HL-60/S4 treated with retinoic acid at 250 ng/mL for 4 days and 3 days (cell line): ENCODE data around the gene PHF3.

Experiments
- in situ Hi-C: fragments of 300-500 bp; cut with MboI; formaldehyde crosslinking; loops from 2 replicates; pipeline ENCODE4 v1.7.0; 2022; ENCODE audit warnings: low sequenced_read_pairs

The PHF3 gene, protein sequence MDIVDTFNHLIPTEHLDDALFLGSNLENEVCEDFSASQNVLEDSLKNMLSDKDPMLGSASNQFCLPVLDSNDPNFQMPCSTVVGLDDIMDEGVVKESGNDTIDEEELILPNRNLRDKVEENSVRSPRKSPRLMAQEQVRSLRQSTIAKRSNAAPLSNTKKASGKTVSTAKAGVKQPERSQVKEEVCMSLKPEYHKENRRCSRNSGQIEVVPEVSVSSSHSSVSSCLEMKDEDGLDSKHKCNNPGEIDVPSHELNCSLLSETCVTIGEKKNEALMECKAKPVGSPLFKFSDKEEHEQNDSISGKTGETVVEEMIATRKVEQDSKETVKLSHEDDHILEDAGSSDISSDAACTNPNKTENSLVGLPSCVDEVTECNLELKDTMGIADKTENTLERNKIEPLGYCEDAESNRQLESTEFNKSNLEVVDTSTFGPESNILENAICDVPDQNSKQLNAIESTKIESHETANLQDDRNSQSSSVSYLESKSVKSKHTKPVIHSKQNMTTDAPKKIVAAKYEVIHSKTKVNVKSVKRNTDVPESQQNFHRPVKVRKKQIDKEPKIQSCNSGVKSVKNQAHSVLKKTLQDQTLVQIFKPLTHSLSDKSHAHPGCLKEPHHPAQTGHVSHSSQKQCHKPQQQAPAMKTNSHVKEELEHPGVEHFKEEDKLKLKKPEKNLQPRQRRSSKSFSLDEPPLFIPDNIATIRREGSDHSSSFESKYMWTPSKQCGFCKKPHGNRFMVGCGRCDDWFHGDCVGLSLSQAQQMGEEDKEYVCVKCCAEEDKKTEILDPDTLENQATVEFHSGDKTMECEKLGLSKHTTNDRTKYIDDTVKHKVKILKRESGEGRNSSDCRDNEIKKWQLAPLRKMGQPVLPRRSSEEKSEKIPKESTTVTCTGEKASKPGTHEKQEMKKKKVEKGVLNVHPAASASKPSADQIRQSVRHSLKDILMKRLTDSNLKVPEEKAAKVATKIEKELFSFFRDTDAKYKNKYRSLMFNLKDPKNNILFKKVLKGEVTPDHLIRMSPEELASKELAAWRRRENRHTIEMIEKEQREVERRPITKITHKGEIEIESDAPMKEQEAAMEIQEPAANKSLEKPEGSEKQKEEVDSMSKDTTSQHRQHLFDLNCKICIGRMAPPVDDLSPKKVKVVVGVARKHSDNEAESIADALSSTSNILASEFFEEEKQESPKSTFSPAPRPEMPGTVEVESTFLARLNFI (N-terminal part only)

DNA sequence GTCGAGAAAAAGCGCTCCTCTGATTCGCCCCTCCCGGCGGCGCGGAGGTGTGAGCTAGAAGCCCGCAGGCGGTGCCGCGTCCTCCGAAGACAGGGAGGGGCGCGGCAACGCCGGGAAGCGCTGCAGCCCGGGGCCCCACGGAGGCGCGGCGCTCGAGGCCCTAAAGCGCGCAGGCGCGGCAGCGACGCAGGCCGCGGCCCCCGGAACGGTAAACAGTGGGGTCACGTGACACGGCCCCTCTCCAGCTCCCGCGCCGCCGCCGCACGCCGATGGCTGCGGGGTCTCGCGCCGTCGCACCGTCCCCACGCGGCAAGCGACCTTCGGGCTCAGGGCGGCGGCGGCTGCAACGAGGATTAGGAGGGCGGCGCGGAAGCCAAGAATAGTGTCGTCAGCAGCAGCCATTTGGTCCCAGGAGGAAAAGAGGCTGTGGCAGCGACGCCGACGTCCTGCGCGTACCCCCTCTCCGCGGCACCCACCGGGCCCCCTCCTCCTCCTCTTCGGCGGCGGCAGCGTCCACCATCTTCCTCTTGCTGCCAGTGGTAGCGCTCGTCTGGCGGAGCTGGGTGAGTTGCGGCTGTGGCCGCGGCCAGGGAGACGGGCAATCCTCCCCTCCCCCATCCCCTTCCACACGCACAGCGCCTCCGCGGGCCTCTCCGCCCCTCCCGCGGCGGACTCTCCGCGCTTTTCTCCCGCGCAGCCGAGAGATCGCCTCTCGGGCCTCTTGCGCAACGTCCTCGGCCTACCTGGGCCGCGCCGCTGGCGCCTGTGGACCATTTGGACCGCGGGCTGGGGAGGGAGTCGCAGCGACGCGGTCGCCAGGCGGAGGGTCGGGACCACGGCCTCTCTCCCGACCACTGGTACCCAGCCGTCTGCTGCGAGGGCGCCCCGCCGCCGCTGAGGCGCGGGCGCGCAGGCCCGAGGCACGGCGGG is at the start of gene PHF3:
TSS of gene PHF3 (plus strand) at position 215 of the 930 bp plus-strand sequence. CDS start 10,750 bp downstream, outside the sequence.
- in situ Hi-C loops = no loop called here

DNA sequence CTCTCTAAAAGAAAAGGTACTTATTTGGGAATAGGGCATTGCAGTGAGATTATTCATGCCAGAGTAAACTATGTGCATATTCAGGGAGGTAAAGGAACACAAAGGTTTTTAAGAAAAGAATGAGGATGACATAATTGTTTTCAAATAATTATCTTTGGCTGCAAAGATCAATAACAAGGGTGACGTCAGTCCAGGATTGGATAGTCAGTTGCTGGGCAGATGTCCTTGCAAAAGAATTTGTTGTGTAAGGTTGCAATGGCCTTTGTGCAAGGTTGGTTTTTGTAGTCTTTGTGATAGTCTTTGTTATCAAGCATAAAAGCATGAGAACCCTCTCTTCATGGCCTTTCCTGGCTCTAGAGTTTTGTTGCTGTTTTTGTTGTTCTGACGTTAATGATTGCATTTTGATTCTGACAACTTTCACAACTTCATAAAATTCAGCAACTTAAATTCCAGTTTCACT is 45.6 kb upstream of the PHF3 start:
- in situ Hi-C loops = no loop called here

DNA sequence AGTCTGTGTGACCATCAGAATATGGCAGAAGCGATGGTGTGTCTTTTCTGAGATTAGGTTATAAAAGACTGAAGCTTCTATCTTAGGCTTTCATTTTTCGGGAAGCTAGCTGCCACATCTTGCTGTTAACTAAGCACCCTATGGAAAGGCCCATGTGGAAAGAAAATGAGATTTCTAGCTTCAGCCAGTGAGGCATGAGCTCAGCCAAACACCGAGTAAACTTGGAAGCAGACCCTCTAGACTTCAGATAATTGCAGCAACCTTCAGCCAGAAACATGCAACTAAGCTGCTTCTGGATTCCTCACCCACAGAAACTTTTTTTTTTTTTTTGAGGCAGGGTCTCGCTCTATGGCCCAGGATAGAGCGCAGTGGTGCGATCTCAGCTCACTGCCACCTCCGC is 42.7 kb upstream of the PHF3 start:
- in situ Hi-C loops = no loop called here

DNA sequence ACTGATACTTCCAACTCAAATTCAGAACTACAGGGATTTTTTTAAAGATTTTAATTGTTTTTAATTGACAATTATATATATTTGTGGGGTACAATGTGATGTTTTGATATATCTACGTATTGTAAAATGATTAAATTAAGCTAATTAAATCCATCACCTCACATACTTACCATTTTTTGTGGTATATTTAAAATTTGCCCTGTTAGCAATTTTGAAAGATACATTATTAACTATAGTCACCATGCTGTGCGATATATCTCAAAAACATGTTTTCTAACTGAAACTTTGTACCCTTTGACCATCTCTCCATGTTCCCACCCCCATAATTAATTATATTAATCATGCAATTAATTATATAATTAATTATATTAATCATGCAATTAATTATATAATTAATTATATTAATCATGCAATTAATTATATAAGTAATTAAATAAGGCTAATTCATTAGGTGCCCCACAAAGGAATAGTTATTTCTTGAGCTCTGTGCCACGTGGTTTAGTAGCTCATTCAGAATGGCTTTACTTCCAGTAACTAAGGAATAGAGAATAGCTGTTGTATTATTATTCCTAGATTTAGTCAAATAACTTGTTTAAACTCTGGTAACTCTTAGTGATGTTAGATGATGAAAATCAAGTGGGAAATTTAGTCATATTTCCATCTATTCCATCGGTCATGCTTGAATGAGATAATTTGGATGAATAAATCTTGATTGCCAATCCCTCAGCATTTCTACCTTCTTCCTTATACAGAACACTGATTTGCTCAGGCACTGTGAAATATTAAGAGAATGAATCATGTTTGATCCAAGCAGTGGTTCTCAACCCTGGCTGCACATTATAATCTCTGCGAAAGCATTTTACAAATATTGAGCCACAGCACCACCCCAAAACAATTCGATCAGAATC is 38.2 kb upstream of the PHF3 start:
- in situ Hi-C loops = no loop called here

DNA sequence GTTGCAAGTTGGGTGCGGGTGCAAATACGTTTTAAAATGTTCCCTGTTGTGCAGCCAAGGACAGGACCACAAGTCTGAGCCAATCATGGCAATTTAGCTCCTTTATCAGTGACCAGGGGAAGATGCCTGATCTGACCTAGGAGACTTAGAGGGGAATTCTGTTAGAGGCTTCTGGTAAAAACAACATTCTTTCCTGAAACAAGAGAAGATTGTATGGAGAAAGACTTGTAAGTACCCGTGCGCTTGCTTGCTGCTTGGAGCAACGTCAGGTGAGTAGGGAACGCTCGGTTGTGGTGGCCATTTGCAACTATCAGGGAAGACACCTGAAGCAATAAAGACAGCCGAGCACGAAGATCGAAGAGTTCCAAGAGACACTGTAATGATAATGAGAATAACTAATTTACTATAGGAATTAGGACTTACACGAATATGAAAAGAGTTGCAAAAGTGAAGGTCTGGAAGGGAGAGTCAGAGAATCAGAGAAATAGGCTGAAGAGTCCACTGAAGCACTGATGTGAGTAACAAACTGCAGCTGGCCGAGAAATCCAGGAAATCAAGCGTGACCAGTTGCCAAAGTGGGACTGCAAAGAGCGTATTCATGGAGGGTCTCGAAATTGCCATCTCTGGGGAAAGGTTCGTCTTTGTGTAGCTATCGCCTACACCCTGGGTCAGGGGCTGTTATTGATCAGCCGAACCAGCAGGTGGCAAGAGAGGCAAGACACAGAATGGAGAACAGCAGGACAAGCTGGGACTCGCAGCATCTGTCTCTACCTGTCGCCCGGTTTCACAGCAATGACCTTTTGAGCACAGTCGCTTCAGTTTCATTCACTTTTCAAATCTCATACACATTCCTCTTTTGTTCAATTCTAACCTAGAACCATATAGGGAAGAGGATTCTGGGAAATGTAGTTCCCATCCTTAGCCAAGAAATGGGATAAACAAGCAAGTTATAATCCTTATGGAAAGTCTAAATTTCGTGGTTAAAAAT is 37.3 kb upstream of the PHF3 start:
- in situ Hi-C loops = no loop called here

DNA sequence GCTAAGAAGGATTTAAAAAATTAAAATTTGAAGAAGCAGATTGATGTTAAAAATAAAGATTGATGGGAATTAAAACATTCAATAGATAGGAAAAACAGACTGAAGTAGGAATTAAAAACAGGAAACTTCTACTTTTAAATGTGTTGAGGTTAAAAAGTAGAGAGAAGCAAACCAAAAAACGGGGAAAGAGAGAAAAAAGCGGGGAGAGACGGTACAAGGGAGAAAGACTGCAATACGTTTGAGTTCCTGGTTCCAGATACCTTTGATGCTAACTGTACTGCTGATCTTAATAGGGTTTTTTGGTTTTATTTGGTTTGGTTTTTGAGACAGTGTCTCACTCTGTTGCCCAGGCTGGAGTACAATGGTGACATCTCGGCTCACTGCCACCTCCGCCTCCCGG is 36.4 kb upstream of the PHF3 start:
- in situ Hi-C loops = no loop called here

DNA sequence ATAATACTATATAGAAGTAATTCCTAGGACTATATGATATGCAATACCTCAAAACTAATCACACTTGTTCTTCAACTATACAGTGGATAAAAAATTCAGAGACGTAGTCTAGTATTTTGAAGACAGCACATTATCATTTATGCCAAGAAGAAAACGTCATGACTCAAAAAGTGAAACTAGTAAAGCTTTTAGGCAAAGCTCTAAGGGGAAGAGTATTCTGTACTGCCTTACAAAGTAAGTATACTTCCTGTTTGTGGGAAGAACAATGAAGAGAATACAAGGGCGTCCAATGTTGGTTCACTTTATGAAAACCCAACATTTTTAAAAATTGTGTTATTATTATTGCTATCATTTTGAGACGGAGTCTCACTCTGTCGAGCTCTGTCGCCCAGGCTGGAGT is 35.5 kb upstream of the PHF3 start:
- in situ Hi-C loops = no loop called here

DNA sequence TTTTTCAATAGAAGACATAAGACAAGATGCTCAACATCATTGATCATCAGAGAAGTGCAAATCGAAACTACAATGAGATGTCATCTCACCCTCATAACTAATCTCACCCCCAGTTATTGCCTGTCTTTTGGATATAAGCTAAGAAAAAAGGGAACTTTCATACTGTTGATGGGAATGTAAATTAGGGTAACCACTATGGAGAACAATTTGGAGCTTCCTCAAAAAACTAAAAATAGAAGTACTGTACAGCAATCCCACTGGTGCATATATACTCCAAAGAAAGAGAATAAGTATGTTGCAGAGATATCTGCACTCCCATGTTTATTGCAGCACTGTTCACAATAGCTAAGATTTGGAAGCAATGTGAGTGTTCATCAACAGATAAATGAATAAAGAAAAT is 26.4 kb upstream of the PHF3 start:
- in situ Hi-C loops = no loop called here

DNA sequence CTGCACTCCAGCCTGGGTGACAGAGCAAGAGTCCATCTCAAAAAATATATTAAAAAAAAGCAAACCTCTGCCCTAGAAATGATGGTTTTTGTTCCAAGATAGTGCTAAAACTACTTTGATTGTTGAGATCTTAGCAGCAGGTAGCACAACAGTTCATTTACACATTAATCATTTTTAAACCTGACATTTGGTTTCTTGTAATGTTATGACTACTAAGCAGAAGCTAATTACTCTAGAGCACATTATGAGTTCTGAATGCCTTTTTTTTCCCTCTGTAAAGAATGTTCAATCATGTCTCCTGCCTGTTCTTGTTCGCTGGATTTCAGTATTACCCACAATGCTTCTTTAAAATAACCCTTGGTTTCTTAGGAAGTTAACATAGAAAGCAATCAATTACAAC is 24.7 kb upstream of the PHF3 start:
- in situ Hi-C loops = no loop called here

DNA sequence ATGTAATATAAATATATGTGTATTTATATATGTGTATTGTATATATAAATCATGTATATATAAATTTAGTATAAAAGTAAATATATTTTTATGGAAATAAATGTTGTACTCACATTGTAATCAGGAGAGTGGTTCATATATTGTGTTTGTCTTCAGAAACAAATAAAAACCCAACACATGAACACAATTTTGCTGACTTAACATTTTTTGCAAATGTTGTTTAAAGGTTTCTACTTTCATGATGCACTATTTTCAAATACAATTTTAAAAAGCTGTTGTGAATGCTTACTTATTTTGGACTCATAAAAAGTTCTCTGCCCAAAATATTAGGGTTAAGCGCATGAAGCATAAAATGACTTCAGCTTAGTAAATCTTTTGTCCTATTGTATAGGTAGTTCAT is 24.0 kb upstream of the PHF3 start:
- in situ Hi-C loops = no loop called here

DNA sequence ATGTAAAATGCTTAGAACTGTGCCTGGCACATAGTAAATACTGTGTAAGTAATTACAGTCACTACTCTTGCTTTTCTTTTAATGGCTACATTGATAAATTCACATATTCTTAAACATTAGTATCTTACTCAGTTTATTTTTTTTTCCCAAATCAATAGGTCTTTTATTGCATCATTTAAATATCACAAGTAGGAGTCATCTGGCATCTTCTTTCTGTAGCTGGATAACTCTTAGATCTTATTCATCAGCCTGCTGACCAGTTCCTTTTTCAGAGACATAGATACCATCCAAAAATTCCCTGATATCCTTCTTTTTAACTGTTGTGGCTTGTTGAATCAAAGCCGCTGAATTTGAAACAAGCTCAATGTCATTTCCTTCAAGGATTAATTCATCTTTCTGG is 20.0 kb upstream of the PHF3 start:
- in situ Hi-C loops = no loop called here

DNA sequence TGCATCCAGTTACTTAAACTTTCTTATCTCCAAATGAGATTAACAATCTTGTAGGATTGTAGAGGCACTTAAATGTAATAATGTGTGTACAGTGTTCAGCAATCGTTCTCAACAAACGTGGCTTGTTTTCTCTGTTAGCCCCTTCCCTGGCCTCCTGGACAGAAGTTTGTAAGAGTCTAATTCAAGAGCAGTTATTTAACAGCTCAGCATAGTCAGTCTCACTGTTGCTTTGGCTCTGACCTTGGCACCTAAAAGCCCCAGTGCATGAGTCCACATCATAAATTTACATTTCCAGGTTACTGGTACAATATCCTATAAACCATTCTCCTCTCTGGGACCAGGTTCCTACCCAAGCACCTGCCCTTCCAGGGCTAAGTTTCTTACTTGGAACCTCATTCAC is 11.5 kb upstream of the PHF3 start:
- in situ Hi-C loops = no loop called here

DNA sequence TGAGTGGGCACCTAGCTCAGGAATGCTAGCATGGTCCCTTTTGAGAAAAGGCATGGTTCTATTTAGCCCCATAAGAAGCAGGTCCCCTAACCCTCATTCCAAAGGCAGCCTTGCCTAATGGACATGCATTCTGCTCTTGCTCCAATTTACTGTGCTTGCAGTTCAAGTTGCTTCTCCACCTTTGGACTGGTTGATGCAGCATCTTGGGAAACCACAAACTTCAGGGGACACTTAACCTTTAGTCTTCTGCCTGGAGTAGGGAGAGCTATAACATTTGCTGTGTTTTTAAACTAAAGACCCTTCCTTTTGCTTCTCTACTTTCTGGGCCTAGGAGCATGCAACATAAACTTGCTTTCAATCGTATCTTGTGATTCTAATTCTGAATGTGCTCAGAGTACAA is 5.1 kb upstream of the PHF3 start:
- in situ Hi-C loops = no loop called here

DNA sequence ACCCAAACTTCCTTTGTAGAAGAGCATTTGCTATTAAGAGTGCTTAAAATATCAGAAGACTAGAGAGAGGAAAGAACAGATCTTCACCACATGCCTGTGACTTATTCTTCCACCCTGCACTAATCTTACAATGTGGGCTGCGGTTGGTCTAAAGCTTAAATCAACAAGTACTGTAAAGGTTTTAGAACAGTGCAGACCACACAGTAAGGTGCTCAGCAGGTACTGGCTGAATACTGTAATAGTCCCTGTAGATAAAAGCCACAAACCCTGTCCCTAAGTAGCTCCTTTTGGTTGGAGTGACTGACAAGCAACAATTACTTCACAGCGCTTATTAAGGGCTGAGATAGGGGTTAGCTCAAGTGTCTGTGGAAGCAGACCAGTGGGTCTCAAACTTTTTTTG is 972 bp upstream of the PHF3 start:
- in situ Hi-C loops = no loop called here

DNA sequence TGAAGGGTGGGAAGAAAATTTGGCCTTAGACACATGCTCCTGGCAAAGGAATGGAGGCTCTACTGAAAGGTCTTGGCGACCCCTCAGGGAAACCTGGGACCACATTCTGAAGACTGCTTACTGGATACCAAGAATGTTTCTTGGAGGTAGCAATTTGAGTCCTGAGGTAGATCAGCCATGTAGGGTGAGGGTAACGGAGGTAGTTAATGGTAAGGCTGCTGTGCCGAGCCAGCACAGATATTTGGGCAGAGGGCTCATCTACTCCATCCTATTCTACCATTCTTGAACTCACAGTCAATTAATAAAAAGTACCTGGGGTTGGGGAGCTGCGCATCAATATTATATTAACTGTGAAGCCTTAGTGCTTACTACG is 401 bp upstream of the PHF3 start:
- in situ Hi-C loops = no loop called here

DNA sequence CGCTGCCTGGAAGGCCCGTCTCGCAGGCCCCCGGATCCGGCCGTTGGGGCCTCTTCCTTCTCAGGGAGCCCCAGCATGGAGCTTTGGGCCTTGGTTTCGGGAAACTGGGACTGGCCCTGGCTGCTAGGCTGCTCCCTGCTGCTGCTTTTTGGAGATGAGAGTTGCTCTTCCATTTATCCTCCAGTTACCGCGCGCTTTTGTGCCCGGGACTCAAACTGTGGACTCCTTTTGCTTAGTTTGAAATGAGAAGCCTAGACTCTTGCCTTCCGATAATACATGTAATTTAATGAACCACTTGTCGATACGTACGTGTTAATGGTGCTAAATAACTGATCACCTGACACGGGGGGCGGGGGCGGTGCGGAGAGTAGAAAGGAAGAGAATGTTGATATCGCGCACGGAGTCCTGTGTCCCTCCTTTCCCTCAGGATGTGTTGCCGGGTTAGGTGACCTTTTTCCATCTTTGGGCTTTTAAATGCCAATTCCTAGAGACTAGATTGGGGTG is 968 bp downstream of the PHF3 start:
- in situ Hi-C loops = no loop called here

DNA sequence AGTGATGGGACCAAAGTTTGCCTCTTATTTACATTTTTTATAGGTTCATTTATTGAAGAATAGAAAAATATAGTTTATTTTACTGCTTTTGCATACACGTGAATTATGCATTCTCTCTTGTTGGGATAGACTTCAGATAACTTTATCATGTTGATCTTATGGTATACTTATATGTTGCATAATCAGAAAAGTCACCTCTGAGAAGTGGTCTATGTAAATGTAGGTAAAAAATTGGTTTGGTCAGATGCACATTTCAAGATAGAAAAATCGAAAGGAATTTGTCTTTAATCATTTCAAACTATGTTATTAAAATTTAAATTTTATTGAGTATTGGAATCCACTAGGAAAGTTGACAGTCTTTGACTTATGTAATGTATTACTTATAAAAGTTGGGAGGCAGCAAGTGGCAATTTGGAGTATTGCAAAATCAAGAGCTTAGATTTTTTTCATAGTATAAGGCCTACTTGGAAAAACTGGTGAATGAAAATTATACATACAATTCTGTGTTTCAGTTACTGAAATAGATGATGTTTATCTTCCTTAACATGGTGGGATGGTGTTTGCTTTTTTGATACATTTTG is 2.4 kb downstream of the PHF3 start:
- in situ Hi-C loops = no loop called here

DNA sequence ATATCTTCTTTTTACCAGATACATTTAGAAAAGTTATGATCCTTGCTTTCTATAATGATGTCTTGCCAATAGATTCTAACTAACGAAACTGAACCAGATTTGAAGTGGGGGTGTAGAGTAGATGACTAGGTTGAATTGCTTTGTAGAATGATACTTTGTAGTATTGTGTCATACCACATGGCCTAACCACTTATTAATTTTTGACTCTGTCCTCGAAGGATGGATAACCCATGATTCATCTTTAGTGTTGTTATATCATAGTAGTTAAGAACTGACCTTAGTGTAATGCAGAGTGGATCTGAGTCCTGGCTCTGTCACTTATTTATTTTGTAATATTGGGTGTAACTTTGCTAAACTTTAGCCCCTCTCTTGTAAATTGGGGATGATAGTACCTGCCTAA is 4.5 kb downstream of the PHF3 start:
- in situ Hi-C loops = no loop called here
